Endothelial cell of umbilical vein (primary cell): ENCODE measurements around the gene ABCA2. TPM values are rescaled to one million over a fixed set of nuclear protein-coding genes. Genes with fewer than 3 reads are reported as not detected.

ENCODE experiments used
- BruUV-seq: library from RNA; stranded (reverse); fragments of 400-500 nt; replicated peaks from 2 replicates; lab custom pipeline; 2021; lab: Mats Ljungman, UMichigan
- CTCF ChIA-PET: fragments of 300-600, 350-600 bp; sonication (Branson Sonifier 250); formaldehyde crosslinking; loops from one replicate; lab custom pipeline; 2021; ENCODE audit warnings: antibody characterized with exemption, inconsistent platforms; lab: Charles Lee
- POLR2A ChIA-PET: fragments of 300-600, 350-600 bp; sonication (Branson Sonifier 250); formaldehyde crosslinking; loops from one replicate; lab custom pipeline; 2021; ENCODE audit warnings: antibody characterized with exemption, inconsistent platforms; lab: Charles Lee
- DNase-seq: peaks from one replicate; pipeline ENCODE4 v3.0.0-alpha.2; 2011; ENCODE audit warnings: low read depth, low spot score
- FAIRE-seq: peaks from 2 replicates; lab custom pipeline; 2011; peaks lifted over from hg19 to GRCh38; lab: Jason Lieb, UNC
- H2AFZ ChIP-seq: 2 replicates; pipeline ENCODE4 v1.6.0; 2012; ENCODE audit warnings: low read depth, low read length, control low read depth, inconsistent platforms
- H3K27ac ChIP-seq: 2 replicates; pipeline ENCODE4 v1.5.1; 2011; ENCODE audit warnings: low read depth, mild to moderate bottlenecking, control low read depth, low read length, moderate library complexity; ENCODE audit not compliant: insufficient read depth
- H3K27me3 ChIP-seq, 2 experiments: 2 replicates each; pipeline versions ENCODE4 v1.6.0 to v1.6.1; 2011; ENCODE audit warnings: low read length in 2 of 2, mixed read lengths in 1 of 2; ENCODE audit not compliant: control insufficient read depth in 2 of 2, insufficient read depth in 2 of 2
- H3K36me3 ChIP-seq, 2 experiments: 2 replicates in 1 of 2; 3 replicates in 1 of 2; pipeline ENCODE4 v1.5.1; 2011; ENCODE audit warnings: low read length in 2 of 2, mild to moderate bottlenecking in 1 of 2, moderate library complexity in 1 of 2; ENCODE audit not compliant: control insufficient read depth in 2 of 2, insufficient read depth in 2 of 2; ENCODE audit errors: extremely low read depth in 1 of 2
- H3K4me1 ChIP-seq: 3 replicates; pipeline ENCODE4 v1.5.1; 2011; ENCODE audit warnings: mild to moderate bottlenecking, low read length; ENCODE audit not compliant: control insufficient read depth, insufficient read depth; ENCODE audit errors: extremely low read depth
- H3K4me2 ChIP-seq: 2 replicates; pipeline ENCODE4 v1.6.1; 2011; ENCODE audit warnings: low read length, control low read depth, mixed read lengths; ENCODE audit not compliant: insufficient read depth
- H3K4me3 ChIP-seq, 3 experiments: fragments of 200-600 bp in 1 of 3; sonication (generic), shearing (Covaris generic) in 1 of 3; replicated peaks in 1 of 3; 2 replicates each; pipeline ENCODE4 v1.5.1; 2011 to 2016; ENCODE audit warnings: control low read depth in 3 of 3, low read length in 3 of 3, mild to moderate bottlenecking in 2 of 3, inconsistent platforms in 1 of 3, low read depth in 1 of 3, moderate library complexity in 1 of 3; ENCODE audit not compliant: insufficient read depth in 1 of 3
- H3K79me2 ChIP-seq: 2 replicates; pipeline ENCODE4 v1.6.0; 2012; ENCODE audit warnings: low read length, inconsistent platforms; ENCODE audit not compliant: control insufficient read depth, insufficient read depth
- H3K9ac ChIP-seq: replicated peaks from 2 replicates; pipeline ENCODE3; 2011; ENCODE audit warnings: low read length, control low read depth; ENCODE audit not compliant: insufficient read depth; ENCODE audit errors: extremely low read depth
- H3K9me1 ChIP-seq: replicated peaks from 3 replicates; pipeline ENCODE4 v1.6.0; 2011; ENCODE audit warnings: mild to moderate bottlenecking, low read length; ENCODE audit not compliant: control insufficient read depth, insufficient read depth; ENCODE audit errors: extremely low read depth
- H3K9me3 ChIP-seq: replicated peaks from 2 replicates; pipeline ENCODE4 v1.5.1; 2012; ENCODE audit warnings: low read length, inconsistent platforms; ENCODE audit not compliant: control insufficient read depth, insufficient read depth
- H4K20me1 ChIP-seq: replicated peaks from 2 replicates; pipeline ENCODE3; 2011; ENCODE audit warnings: mild to moderate bottlenecking, low read length; ENCODE audit not compliant: control insufficient read depth, insufficient read depth; ENCODE audit errors: extremely low read depth
- CTCF ChIP-seq, 2 donors: IDR thresholded peaks; 1 replicate in 1 of 2; 2 replicates in 1 of 2; pipeline ENCODE4 v1.5.1; 2011; ENCODE audit warnings: low read length in 2 of 2, mild to moderate bottlenecking in 2 of 2, moderate library complexity in 2 of 2, control low read depth in 1 of 2, inconsistent platforms in 1 of 2, low read depth in 1 of 2; ENCODE audit not compliant: insufficient read depth in 1 of 2; ENCODE audit errors: extremely low read depth in 1 of 2
- EZH2 ChIP-seq: IDR thresholded peaks from 2 replicates; pipeline ENCODE4 v1.6.1; 2012; ENCODE audit warnings: borderline replicate concordance, low read depth, mild to moderate bottlenecking, moderate library complexity, low read length, inconsistent platforms; ENCODE audit not compliant: severe bottlenecking
- JUN ChIP-seq: IDR thresholded peaks from 2 replicates; pipeline ENCODE4 v1.6.1; 2011; ENCODE audit warnings: borderline replicate concordance, low read depth; ENCODE audit not compliant: insufficient read length, insufficient read depth
- MAX ChIP-seq: IDR thresholded peaks from 2 replicates; pipeline ENCODE4 v1.6.1; 2011; ENCODE audit not compliant: insufficient read depth, insufficient read length
- POLR2A ChIP-seq: IDR thresholded peaks from 2 replicates; pipeline ENCODE4 v1.6.1; 2012; ENCODE audit warnings: low read depth, mild to moderate bottlenecking, control low read depth, low read length
- dilution Hi-C: fragments of 300-500 bp; cut with MboI; formaldehyde crosslinking; loops from one replicate; pipeline ENCODE4 v1.15.0; 2019; ENCODE audit warnings: low sequenced_read_pairs; ENCODE audit not compliant: extremely low pct_ligation_motif_present
- intact Hi-C: fragments of 100-400 bp; cut with micrococcal nuclease; formaldehyde crosslinking; loops from one replicate; pipeline ENCODE4 v1.10.0; 2022
- polyA plus RNA-seq, 4 experiments: library from polyadenylated mRNA; depleted of rRNA in 3 of 4; stranded (reverse) in 3 of 4; unstranded in 1 of 4; fragments of >200 nt; gene quantifications; 2 replicates each; pipeline versions ENCODE4 v1.2.1 to v1.2.3, GENCODE V29; 2011 to 2012; ENCODE audit warnings: missing spikeins in 1 of 4
- total RNA-seq: library from RNA; stranded (reverse); gene quantifications from 2 replicates; pipeline ENCODE4 v1.2.3, GENCODE V29; 2021

ABCA2 gene
- total and polyA plus RNA-seq, 2 donors (not counting 3 experiments of a cell fraction or from before 2014, with no cell fraction given), result 20.0 to 29.1 TPM

DNA sequence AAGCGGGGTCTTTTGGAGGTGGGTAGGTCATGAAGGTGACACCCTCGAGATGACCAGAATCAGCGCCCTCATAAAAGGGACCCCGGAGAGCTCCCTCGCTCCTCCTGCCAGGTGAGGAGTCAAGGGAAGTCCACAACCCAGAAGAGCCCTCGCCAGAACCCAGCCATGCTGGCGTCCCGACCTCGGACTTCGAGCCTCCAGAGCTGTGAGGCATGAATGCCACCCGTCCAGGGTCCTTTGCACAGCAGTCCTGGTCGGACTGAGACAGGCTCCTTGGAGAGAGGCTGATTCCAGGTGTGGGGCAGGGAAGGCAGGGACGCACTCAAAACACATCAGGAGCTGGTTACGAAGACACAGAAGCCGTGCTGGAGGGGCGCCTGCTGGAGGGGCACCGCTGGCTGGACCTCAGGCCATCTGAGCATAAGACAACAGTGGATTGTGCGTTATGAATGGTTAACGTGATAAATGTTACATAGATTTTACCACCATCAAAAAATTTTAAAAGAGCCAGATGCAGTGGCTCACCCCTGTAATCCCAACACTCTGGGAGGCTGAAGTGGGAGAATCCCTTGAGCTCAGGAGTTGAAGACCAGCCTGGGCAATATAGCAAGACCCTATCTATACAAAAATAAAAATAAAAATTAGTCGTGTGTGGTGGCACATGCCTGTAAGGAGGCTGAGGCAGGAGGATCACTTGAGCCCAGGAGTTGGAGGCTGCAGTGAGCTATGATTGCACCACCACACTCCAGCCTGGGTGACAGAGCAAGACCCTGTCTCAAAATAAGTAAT lies 26.0 kb downstream of the ABCA2 start:
- Histone ChIP-seq H3K4me3 (no peak overlapping the region), H3K27ac (no peak overlapping the region), H3K27me3 (no peaks in the 10 kb centered on the region), H3K4me2 (no peak overlapping the region), H3K79me2 (no peaks in the 10 kb centered on the region), H3K9me3 (no peaks in the 10 kb centered on the region), H3K36me3 (no peaks in the 10 kb centered on the region), H3K4me1 (peaks cover 15% of the 10 kb centered on the region), H3K9ac (no peak overlapping the region), H4K20me1 (no peaks in the 10 kb centered on the region), H3K9me1 (no peaks in the 10 kb centered on the region), H2AFZ (no peak overlapping the region)
- dilution Hi-C loops, result no loop called here
- BruUV-seq, result no TSS peak
- intact Hi-C loops, result no loop called here
- FAIRE-seq (no peak), DNase-seq (no peak)
- ChIA-PET POLR2A (interaction anchor here (0.6 kb wide), 1 partner anchor 32 kb away, joined by 5 read pairs; no protein-coding TSS in a partner anchor), CTCF (no interaction called here)
- TF ChIP-seq POLR2A, result no peak
- no peak for TF ChIP-seq CTCF (IDR thresholded peaks at IDR 0.05; ENCODE audit: extremely low read depth in 1 of 2, insufficient read depth in 1 of 2, low read depth in 1 of 2, low read length in 2 of 2)
- TF ChIP-seq MAX, result no peak
- TF ChIP-seq EZH2, result no peak
- TF ChIP-seq JUN, result no peak
